GM12878 (cell line): ENCODE results near the gene CRTC1. TPM values are rescaled to one million over a fixed set of nuclear protein-coding genes. Genes with fewer than 3 reads are reported as not detected.

ENCODE experiments used
- ATAC-seq: fragments of 200-7000 bp; cut with Tn5 transposase; 3 replicates; pipeline ENCODE4 v1.9.1; 2020; ENCODE audit warnings: mild to moderate bottlenecking, moderate library complexity
- BruUV-seq: library from RNA; stranded (reverse); fragments of 400-500 nt; replicated peaks from 2 replicates; lab custom pipeline; 2021; lab: Mats Ljungman, UMichigan
- CTCF ChIA-PET: fragments of 300-600 bp; sonication (Branson Sonifier 250); formaldehyde crosslinking; extraction: SDS; loops from one replicate; lab custom pipeline; 2021; ENCODE audit warnings: inconsistent platforms; lab: Yijun Ruan, JAX
- POLR2A ChIA-PET: fragments of 350-600 bp; formaldehyde crosslinking; extraction: SDS; loops from one replicate; lab custom pipeline; 2021; ENCODE audit warnings: inconsistent platforms; lab: Charles Lee
- RAD21 ChIA-PET: fragments of 300-600 bp; sonication (Branson Sonifier 250); formaldehyde crosslinking; loops from one replicate; lab custom pipeline; 2023; ENCODE audit warnings: antibody characterized with exemption; ENCODE audit not compliant: unreplicated experiment; lab: Charles Lee
- SMC1A ChIA-PET: fragments of 300-600 bp; sonication (Branson Sonifier 250); formaldehyde crosslinking; loops from one replicate; lab custom pipeline; 2023; ENCODE audit not compliant: unreplicated experiment, uncharacterized antibody; lab: Charles Lee
- DNase-seq: peaks from one replicate; pipeline ENCODE4 v3.0.0-alpha.2; 2011; ENCODE audit warnings: low read depth, low spot score
- FAIRE-seq: peaks from 3 replicates; lab custom pipeline; 2011; peaks lifted over from hg19 to GRCh38; lab: Jason Lieb, UNC
- H2AFZ ChIP-seq: 2 replicates; pipeline ENCODE4 v1.6.0; 2011; ENCODE audit warnings: low read depth, low read length, control low read depth; ENCODE audit not compliant: control insufficient read depth
- H3K27ac ChIP-seq: 2 replicates; pipeline ENCODE4 v1.5.1; 2011; ENCODE audit warnings: control low read depth; ENCODE audit not compliant: control insufficient read depth, insufficient read depth
- H3K27me3 ChIP-seq, 2 experiments: replicated peaks in 1 of 2; 2 replicates each; pipeline versions ENCODE4 v1.6.0 to v1.6.1; 2011; ENCODE audit warnings: low read length in 1 of 2; ENCODE audit not compliant: control insufficient read depth in 2 of 2, insufficient read depth in 2 of 2
- H3K36me3 ChIP-seq, 2 experiments: 2 replicates each; pipeline ENCODE4 v1.5.1; 2011; ENCODE audit warnings: low read length in 1 of 2; ENCODE audit not compliant: control insufficient read depth in 2 of 2, insufficient read depth in 2 of 2
- H3K4me1 ChIP-seq: 2 replicates; pipeline ENCODE4 v1.6.1; 2011; ENCODE audit warnings: mild to moderate bottlenecking, low read length, moderate library complexity, mixed read lengths; ENCODE audit not compliant: control insufficient read depth, insufficient read depth
- H3K4me2 ChIP-seq: 2 replicates; pipeline ENCODE4 v1.6.0; 2011; ENCODE audit warnings: control low read depth; ENCODE audit not compliant: control insufficient read depth, insufficient read depth
- H3K4me3 ChIP-seq: fragments of 200-600 bp; sonication (generic); 2 replicates; pipeline ENCODE4 v1.5.1; 2016
- H3K79me2 ChIP-seq: 2 replicates; pipeline ENCODE4 v1.6.0; 2011; ENCODE audit warnings: low read length; ENCODE audit not compliant: control insufficient read depth, insufficient read depth
- H3K9ac ChIP-seq: 2 replicates; pipeline ENCODE4 v1.8.0; 2011; ENCODE audit warnings: low read length, control low read depth, mixed read lengths; ENCODE audit not compliant: control insufficient read depth, insufficient read depth
- H3K9me3 ChIP-seq: replicated peaks from 3 replicates; pipeline ENCODE4 v1.5.1; 2011; ENCODE audit warnings: mild to moderate bottlenecking, low read length; ENCODE audit not compliant: control insufficient read depth, insufficient read depth
- H4K20me1 ChIP-seq: 2 replicates; pipeline ENCODE4 v1.6.0; 2011; ENCODE audit not compliant: control insufficient read depth, insufficient read depth
- BCLAF1 ChIP-seq: fragments of 450-650 bp; IDR thresholded peaks from 2 replicates; pipeline ENCODE4 v1.6.1; 2017; ENCODE audit warnings: antibody characterized with exemption, mild to moderate bottlenecking, moderate library complexity
- BRCA1 ChIP-seq: IDR thresholded peaks from 2 replicates; pipeline ENCODE4 v1.6.1; 2011; ENCODE audit warnings: low read depth, low read length, improper control_type of control experiment
- CBFB ChIP-seq: IDR thresholded peaks from 2 replicates; pipeline ENCODE4 v1.6.1; 2016; ENCODE audit warnings: antibody characterized with exemption, low read depth
- CHD2 ChIP-seq: IDR thresholded peaks from 2 replicates; pipeline ENCODE4 v1.6.1; 2011; ENCODE audit warnings: low read depth, low read length, improper control_type of control experiment, borderline replicate concordance
- EP300 ChIP-seq, 2 experiments: fragments of 150-350 bp in 1 of 2; IDR thresholded peaks; 2 replicates each; pipeline ENCODE4 v1.6.1; 2011 to 2012; ENCODE audit warnings: low read depth in 2 of 2, low read length in 2 of 2, borderline replicate concordance in 1 of 2, improper control_type of control experiment in 1 of 2, inconsistent platforms in 1 of 2; ENCODE audit not compliant: control insufficient read depth in 1 of 2
- EZH2 ChIP-seq: IDR thresholded peaks from 2 replicates; pipeline ENCODE4 v1.6.1; 2012; ENCODE audit warnings: low read depth, mild to moderate bottlenecking, control low read depth, inconsistent platforms, low read length, borderline replicate concordance; ENCODE audit not compliant: control insufficient read depth
- MTA3 ChIP-seq: IDR thresholded peaks from 2 replicates; pipeline ENCODE4 v1.6.1; 2012; ENCODE audit warnings: low read length, inconsistent platforms, borderline replicate concordance
- MYC ChIP-seq: IDR thresholded peaks from 2 replicates; pipeline ENCODE4 v1.6.1; 2011; ENCODE audit warnings: mild to moderate bottlenecking, low read length, moderate library complexity, inconsistent platforms; ENCODE audit not compliant: insufficient read depth, insufficient replicate concordance, insufficient read length, severe bottlenecking
- PAX5 ChIP-seq: IDR thresholded peaks from 2 replicates; pipeline ENCODE4 v1.6.1; 2011; ENCODE audit warnings: low read depth, low read length, borderline replicate concordance
- POLR2A ChIP-seq: IDR thresholded peaks from 2 replicates; pipeline ENCODE4 v1.6.1; 2011; ENCODE audit warnings: low read depth, mild to moderate bottlenecking, low read length
- RUNX3 ChIP-seq: IDR thresholded peaks from 2 replicates; pipeline ENCODE4 v1.6.1; 2012; ENCODE audit warnings: low read length, inconsistent platforms
- SIN3A ChIP-seq: IDR thresholded peaks from 2 replicates; pipeline ENCODE4 v1.6.1; 2012; ENCODE audit warnings: low read depth, low read length, improper control_type of control experiment
- SUPT20H ChIP-seq: IDR thresholded peaks from 2 replicates; pipeline ENCODE4 v1.6.1; 2011; ENCODE audit warnings: low read depth, mild to moderate bottlenecking, low read length, moderate library complexity, borderline replicate concordance; ENCODE audit not compliant: control insufficient read depth
- TCF12 ChIP-seq: IDR thresholded peaks from 2 replicates; pipeline ENCODE4 v1.6.1; 2011; ENCODE audit warnings: low read depth, mild to moderate bottlenecking, low read length
- ZBTB11 ChIP-seq: fragments of 450-650 bp; formaldehyde crosslinking; IDR thresholded peaks from 2 replicates; pipeline ENCODE4 v1.5.0; 2022; ENCODE audit warnings: mild to moderate bottlenecking, missing genetic modification characterization
- ZNF622 ChIP-seq: fragments of 450-650 bp; IDR thresholded peaks from 2 replicates; pipeline ENCODE4 v1.6.1; 2017; ENCODE audit warnings: mild to moderate bottlenecking, inconsistent platforms
- ZSCAN29 ChIP-seq: fragments of 450-650 bp; IDR thresholded peaks from 2 replicates; pipeline ENCODE4 v1.6.1; 2017; ENCODE audit warnings: mild to moderate bottlenecking, moderate library complexity
- WGBS: methylation state at CpG from one replicate; pipeline ENCODE4 v1.1.6; 2016; ENCODE audit warnings: low lambda C conversion rate; ENCODE audit not compliant: insufficient replicate concordance, insufficient coverage; ENCODE audit errors: missing lambda C conversion rate; 5-methylcytosine and 5-hydroxymethylcytosine counted together
- in situ Hi-C: fragments of 300-500 bp; cut with MboI; formaldehyde crosslinking; loops from 9 replicates; pipeline ENCODE4 v1.14.3; 2018; ENCODE audit warnings: mixed read lengths
- intact Hi-C: fragments of 100-400 bp; cut with micrococcal nuclease; formaldehyde crosslinking; loops from one replicate; pipeline ENCODE4 v1.14.2; 2022; ENCODE audit not compliant: unreplicated experiment
- polyA plus RNA-seq, 11 experiments: library from polyadenylated mRNA; depleted of rRNA in 4 of 11; unstranded in 6 of 11; stranded (reverse) in 5 of 11; fragments of >200 nt; fragmentation: Nextera tagmentation in 4 of 11; fragmentation: Illumina TruSeq in 1 of 11; extraction: Ambion mirVana in 4 of 11; extraction: Trizol in 1 of 11; gene quantifications; 1 replicate in 1 of 11; 2 replicates in 10 of 11; pipeline versions ENCODE4 v1.2.1 to v1.2.3, GENCODE V29; 2011 to 2016; ENCODE audit warnings: inconsistent platforms in 2 of 11, missing spikeins in 2 of 11, low read depth in 1 of 11
- total RNA-seq, 4 experiments: library from RNA; depleted of rRNA in 3 of 4; stranded (reverse); fragments of >200 nt in 3 of 4; fragmentation: Illumina TruSeq in 1 of 4; extraction: Trizol in 1 of 4; gene quantifications; 2 replicates each; pipeline versions ENCODE4 v1.2.1 to v1.2.3, GENCODE V29; 2013 to 2021

CRTC1 gene
- total and polyA plus RNA-seq, 10 of the 15 experiments (the other 5 are each of a cell fraction or from before 2014, with no cell fraction given) = 0.02 to 4.6 (median 1.1) TPM; not detected in 1

- H2AFZ ChIP-seq = no peak overlapping the region
- H3K79me2 ChIP-seq = no peaks in the 10 kb centered on the region
- in situ Hi-C loops (no loop called here), intact Hi-C loops (no loop called here)
- POLR2A ChIA-PET = interaction anchor here (0.6 kb wide), 1 partner anchor 52 kb away, joined by 3 read pairs; no protein-coding TSS in a partner anchor
- H3K36me3 ChIP-seq = no peaks in the 10 kb centered on the region
- no peak overlapping the region for H3K27ac ChIP-seq
- H4K20me1 ChIP-seq = no peaks in the 10 kb centered on the region
- H3K27me3 ChIP-seq = no peaks in the 10 kb centered on the region; a peak in 1 of 4 replicates
- SMC1A ChIA-PET = no interaction called here
- no peak for TF ChIP-seq CBFB
- TF ChIP-seq SUPT20H = no peak
- no peak for TF ChIP-seq BCLAF1
- no peak for TF ChIP-seq MYC
- TF ChIP-seq EP300 (IDR thresholded peaks at IDR 0.05; ENCODE audit: borderline replicate concordance in 1 of 2, control insufficient read depth in 1 of 2, low read depth in 2 of 2, low read length in 2 of 2) = no peak
- TF ChIP-seq ZBTB11 (CRISPR knock-in tag) = no peak
- no peak for TF ChIP-seq MTA3
- TF ChIP-seq BRCA1 = no peak
- no peak for TF ChIP-seq TCF12
- no peak for TF ChIP-seq CHD2
- no peak for TF ChIP-seq EZH2
- TF ChIP-seq PAX5 = no peak
- TF ChIP-seq ZNF622 = no peak
- TF ChIP-seq SIN3A = no peak
- TF ChIP-seq RUNX3 = no peak
- TF ChIP-seq POLR2A = no peak
- no peak for TF ChIP-seq ZSCAN29
- BruUV-seq = no TSS peak
- H3K9ac ChIP-seq = no peak overlapping the region
- CTCF ChIA-PET = no interaction called here
- no peak overlapping the region for H3K4me2 ChIP-seq
- H3K4me3 ChIP-seq = no peak overlapping the region
- DNase-seq (no peak), FAIRE-seq (no peak), ATAC-seq (no peak)
- no peaks in the 10 kb centered on the region for H3K4me1 ChIP-seq
- WGBS = 68% methylated on average over 15 of the region's 15 CpGs
- H3K9me3 ChIP-seq = no peaks in the 10 kb centered on the region; the same call in 2 of the 3 replicates
- RAD21 ChIA-PET = no interaction called here
Observed at GRCh38 chr19:18804139-18804601, 120.7 kb downstream of the CRTC1 start.
